GM18868 (cell line): ENCODE data around the gene RHOXF2B.
A peak's percentile ranks its signal among the peaks of the same experiment; 100 is the strongest.
"Not testable (repeated sequence)": the region's sequence is repeated elsewhere in the genome, so short reads cannot be mapped to it uniquely, and the experiment has no call there.

Experiments used
- ATAC-seq: cut with Tn5 transposase; IDR thresholded peaks from one replicate; pipeline ENCODE4 v1.9.1; 2021; ENCODE audit warnings: mild to moderate bottlenecking, moderate library complexity; ENCODE audit not compliant: unreplicated experiment

Gene RHOXF2B

DNA sequence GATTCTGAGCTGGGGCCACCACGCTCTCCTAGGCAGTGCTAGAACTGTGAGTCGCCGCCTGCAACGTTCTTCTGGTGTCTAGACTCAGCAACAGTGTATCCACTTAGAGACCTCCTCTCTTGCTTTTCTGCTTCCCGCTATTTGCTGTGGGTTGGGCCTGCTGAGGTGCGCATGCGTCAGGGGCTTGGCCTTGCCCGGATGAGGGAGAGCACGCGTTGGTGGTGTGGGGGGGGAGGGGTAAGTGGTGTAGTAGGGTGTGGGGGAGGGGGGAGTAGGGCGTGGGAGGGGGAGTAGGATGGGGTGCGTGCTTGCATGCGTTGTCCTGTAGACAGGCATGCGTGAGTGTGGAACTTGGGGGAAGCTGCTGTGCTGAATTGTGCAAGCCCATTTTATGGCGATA, at the start of gene RHOXF2B:
Gene RHOXF2B, minus strand, starts transcription at position 101 of the 400 bp plus-strand sequence. CDS start 138 bp downstream, outside the sequence.
- ATAC-seq = not testable (repeated sequence)

DNA sequence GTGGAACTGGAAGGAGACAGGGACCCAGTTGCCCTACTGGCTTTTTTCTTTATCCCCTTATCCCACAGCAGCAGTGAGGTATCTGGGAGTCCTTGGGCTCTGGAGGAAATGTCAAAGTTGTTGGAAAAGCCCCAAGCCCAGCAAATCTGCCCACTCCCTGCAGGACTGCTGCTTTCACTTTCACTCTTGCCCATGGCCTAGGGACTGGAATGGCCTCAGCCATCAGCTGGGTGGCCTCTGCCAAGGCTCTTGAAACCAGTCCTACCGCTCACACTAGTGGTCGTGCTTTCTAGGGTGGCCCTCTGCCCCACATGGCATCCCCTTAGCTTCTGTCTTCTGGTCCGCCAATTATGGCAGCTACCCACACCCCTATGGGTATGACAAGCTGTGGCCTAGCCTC, 48.0 kb upstream of the RHOXF2B start:
- no peak for ATAC-seq

DNA sequence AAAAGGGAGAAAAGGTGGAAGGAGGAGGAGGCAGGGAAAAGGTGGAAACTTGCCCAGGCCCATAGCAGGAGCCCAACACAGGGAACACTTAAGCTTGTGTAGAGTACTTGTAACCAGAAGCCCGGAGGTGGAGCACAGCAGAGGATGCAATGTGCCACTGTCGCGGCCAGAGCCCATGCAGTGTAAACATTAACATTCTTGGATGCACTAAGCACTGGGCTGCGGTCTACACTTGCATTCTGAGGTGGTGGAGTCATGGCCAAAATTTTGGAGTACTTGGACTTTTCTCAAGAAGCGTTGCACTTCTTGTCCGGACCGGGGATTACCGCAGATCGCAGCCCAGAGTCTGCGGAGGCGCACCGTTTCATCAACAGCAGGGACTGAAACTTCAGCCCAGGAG, 42.7 kb upstream of the RHOXF2B start:
- ATAC-seq = no peak

DNA sequence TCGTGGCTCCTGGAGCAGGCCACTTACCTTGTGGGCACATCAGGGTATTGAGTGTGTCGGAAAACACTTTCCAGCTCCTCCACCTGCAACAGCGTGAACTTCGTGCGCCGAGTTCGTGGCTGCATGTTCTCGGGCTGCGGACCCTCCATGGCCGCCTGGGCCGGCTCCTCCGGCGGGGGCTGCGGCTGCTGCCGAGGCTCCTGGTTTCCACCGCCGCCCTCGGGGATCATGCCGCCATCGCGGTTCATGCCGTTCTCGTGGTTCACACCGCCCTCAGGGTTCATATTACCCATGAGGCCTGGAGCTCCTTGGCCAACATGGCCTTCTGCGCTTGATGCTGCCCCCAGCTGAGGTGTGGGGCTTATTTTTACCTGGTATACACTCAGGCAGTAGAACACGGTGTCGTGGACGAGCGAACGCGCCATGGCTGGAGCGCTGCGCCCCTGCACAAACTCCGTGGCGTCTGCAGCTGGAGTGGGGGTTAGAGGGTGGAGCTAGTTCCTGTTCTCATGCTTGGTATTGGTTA, 38.0 kb upstream of the RHOXF2B start, which contains the start of gene RHOXF1:
Gene RHOXF1, minus strand, starts transcription at position 476 of the 526 bp plus-strand sequence. Its CDS starts 51 bp downstream, at position 425.
- no peak for ATAC-seq

DNA sequence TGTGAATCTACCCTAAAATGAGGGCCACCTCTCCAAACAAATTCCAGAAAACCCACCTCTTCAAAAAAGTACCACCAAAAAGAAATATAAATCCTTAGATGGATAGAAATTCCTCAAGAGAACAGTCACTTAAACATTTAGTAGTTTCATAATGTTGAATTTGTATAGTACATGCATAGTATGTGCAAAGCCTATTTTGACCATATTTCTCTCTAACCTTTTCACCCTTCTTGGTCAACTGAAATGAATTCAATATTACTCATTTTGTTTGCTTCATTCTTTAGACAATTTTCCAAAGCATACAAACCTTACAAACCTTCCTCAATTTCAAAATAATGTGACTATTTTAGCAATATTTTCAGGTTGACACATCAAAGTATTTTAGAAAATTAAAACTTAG, 34.1 kb upstream of the RHOXF2B start:
- no peak for ATAC-seq

DNA sequence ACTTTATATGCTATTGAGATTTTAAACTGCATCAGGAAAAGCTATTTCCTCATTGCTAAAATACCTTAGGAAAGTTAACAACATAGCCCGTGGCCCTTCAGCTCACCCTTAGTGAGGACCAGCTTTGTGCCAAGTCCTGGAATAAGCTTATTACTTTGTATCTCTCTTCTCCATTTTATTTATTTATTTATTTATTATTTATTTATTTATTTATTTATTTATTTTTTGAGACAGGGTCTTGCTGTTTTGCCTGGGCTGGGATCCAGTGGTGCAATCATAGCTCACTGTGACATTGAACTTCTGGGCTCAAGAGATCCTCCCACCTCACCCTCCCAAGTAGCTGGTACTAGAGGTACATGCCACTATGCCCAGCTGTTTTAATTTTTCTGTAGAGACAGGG, 31.9 kb upstream of the RHOXF2B start:
- ATAC-seq = no peak

DNA sequence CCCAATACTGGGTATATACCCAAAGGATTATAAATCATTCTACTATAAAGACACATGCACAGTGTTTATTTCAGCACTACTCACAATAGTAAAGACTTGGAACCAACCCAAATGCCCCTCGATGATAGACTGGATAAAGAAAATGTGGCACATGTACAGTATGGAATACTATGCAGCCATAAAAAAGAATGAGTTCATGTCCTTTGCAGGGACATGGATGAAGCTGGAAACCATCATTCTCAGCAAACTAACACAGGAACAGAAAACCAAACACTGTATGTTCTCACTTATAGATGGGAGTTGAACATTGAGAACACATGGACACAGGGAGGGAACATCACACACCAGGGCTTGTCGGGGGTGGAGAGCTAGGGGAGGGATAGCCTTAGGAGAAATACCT, 27.2 kb upstream of the RHOXF2B start:
- not testable (repeated sequence) for ATAC-seq

DNA sequence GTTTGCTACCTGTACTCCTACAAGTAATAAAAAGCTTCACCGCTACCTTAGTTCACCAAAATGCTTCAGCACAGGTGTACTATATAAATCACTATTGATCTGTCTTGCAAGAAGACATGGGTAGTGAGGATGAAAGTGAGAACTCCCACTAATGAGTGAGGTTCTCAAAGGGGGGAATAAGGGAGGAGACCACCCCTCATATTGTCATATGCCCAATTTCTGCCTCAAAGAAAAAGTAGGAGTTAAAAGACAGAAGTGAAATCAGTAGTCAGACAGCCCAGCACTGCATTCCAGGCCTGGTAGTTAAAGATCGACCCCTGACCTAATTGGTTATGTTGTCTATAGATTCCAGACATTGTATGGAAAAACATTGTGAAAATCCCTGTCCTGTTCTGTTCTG, 23.6 kb upstream of the RHOXF2B start:
- ATAC-seq = not testable (repeated sequence)

DNA sequence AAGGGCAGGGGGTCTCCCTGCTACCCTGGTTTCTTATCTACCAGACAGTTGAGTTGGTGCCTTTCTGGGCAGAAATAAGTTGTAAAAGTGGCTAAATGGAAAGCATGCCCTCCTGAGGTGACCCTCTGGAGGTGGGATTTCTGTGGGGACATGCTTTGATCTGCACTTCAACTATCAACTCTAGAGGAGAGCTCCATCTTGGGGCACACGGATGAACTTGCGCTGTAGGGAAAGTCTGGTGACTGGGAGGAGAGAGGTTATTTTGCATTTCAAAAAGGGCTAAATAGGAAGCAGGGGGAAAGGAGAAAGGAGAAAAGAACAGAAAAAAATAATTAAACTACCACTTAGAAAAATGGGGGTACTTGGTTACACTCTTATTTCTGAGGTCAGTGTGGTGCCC, 12.7 kb upstream of the RHOXF2B start:
- no peak for ATAC-seq

DNA sequence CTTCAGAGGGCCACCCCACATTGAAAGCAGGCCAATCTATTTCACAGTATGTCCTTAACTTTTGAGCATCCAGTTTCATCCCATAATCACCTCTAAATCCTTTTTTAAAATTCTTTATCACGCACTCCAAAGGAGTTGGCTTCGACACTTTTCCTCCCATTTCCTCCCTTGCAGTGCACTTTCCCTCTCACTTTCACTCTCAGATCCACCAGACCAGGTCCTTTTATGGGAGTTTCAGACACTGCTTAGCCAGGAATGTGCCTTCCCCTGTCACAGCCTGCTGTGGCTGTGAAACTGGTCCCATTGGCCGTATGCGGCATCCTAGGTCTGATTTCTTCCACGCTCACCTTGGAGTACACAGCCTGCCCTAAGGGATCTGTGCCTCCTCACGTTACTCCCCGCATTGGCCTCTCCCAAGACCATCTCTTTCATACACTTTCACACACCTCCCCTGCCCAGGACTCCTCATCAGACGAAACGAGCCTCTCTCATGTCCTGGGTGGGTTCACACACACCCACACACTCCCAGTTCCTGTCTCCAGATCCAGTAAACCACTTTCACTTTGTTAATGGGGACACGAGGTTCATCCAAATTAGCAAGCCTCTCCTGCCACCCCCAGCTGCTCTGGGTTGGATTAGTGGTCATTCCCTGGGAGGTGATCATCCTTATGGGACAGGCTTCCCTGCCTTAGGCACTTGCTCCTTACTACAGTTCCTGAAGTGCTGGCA, 10.0 kb upstream of the RHOXF2B start:
- ATAC-seq = no peak

DNA sequence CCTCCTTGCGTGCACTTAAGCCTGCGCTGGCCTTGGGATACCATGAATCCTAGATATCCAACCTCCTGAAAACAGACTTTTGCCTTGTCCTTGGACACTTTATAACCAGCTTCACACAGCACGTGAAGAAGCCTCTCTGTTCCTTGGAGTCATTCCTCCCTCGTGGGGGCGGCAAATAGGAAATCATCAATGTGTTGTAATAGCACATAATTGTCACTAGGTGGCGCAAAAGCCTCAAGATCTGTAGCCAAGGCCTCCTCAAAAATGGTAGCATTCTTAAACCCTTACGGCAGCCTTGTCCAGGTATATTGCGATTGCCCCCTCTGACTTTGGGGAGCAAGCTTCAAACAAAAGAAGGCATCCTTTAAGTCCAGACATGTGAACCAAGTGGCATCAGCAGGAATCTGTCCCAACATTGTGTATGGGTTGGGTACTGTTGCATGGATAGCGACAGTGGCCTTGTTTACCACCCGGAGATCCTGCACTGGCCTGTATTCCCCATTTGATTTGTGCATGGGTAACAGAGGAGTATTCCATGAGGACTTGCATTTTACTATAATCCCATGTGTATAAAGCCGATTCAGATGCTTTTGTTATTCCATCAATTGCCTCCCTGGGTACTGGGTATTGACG, 8.2 kb upstream of the RHOXF2B start:
- not testable (repeated sequence) for ATAC-seq

DNA sequence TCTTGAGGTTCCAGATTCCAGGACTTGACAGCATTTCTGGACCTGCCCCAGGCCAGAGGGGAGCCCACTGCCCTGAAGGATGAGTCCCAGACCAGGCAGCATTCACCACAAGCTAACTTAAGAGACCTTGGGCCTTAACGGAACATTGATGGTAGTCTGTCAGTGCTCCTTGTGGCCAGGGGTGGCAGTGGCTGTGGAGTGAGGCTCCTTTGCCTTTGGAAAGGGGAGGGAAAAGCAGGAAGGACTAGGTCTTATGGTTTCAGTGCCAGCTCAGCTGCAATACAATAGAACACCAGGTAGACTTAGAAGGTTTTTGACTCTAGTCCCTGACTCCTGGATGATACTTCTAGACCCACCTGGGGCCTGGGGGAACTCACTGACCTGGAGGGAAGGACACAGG, 11.3 kb downstream of the RHOXF2B start:
- ATAC-seq = not testable (repeated sequence)

DNA sequence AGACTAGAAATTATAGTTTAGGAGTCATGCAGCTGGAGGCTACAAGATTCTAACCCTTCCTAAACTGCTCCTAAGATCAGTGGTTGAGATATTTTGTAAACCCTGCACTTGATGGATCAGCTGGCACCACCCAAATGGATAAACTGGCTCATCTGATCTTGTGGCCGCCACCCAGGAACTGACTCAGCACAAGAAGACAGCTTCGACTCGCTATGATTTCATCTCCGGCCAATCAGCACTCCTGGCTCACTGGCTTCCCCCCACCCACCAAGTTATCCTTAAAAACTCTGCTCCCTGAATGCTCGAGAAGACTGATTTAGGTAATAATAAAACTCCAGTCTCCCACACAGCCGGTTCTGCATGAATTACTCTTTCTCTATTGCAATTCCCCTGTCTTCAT, 34.8 kb downstream of the RHOXF2B start:
- not testable (repeated sequence) for ATAC-seq

DNA sequence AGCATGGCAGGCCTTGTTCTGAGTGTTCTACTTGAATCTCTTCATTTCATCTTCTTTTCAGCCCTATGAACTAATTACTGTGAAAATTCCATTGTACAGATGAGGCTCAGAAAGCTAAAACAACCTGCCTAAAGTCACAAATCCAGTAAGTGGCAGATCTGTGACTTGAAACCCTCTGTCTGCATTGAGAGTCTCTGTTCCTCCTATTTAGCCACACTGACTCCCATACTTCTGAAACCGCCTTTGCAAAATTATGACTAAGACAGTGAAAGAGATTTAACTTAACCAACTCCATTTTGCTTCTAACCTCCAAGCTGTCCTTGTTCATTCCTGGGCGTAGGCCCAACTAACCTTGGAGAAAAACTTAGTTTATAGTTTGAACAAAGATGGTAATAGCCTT, 35.2 kb downstream of the RHOXF2B start:
- ATAC-seq = peak; percentile 97

DNA sequence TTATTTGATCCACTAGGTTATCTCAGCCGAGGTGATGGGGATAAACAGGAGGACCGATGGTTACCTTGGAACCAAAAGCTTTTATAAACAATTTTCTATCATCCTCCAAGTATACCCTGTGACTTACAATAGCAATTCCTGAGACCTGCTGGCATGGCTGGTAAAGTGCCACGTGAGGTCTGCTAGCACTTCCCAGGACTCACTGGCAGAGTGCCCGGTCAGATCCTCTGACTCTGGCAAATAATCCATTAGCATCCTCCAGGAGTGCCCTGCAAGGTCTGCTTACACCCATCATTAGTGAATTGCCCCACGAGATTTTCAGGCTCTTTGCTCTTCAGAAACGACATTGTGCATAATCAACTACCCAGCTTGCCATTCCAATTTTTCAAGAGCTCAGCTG, 37.3 kb downstream of the RHOXF2B start:
- not testable (repeated sequence) for ATAC-seq

DNA sequence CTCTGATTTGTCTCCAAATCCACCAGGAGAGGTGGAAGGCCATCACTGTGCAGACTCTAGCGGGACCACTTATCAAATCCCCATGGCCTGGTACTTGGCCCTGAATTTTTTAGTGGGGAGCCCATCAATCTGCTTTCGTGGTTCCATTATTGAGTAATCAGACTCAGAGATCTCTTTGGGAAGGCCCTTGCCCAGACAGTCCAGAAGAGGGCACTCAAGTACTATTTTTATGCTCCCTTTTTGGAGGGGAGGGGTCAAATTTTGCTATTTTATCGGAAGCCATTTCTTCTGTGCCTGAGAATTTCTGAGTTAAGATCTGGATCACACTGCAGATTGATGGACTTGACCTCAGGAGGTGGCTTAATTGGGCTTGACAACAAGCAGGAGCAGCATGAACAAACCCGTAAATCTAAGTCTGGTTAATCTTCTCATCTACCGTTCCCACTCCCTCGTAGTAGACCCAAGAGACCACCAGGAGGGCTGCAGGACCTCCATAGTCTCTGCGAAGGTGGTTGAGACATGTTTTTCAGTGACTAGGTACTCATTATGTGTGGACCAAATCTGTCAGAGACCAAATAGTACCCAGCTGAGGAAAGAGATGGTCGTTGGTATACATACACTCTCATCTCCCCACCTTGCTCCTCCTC, 38.3 kb downstream of the RHOXF2B start:
- not testable (repeated sequence) for ATAC-seq

DNA sequence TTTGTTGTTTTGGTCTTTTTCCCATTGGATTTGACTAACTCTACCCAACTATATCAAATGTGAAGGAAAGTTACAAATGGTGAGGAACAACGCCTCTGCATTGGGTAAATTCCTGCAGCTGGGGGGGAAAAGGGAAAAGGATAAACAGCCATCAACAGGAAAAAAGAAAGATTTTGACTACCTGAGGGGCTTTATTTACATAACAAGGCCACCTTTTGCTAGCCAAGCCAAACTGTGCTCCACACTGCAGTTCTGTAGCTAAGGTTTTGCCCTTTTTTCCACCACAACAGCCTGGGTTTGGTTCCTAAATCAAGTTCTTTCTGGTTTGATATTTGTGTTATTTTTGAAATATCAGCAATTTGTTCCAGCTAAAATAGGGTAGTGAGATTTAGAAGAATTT, 40.8 kb downstream of the RHOXF2B start:
- ATAC-seq = no peak

DNA sequence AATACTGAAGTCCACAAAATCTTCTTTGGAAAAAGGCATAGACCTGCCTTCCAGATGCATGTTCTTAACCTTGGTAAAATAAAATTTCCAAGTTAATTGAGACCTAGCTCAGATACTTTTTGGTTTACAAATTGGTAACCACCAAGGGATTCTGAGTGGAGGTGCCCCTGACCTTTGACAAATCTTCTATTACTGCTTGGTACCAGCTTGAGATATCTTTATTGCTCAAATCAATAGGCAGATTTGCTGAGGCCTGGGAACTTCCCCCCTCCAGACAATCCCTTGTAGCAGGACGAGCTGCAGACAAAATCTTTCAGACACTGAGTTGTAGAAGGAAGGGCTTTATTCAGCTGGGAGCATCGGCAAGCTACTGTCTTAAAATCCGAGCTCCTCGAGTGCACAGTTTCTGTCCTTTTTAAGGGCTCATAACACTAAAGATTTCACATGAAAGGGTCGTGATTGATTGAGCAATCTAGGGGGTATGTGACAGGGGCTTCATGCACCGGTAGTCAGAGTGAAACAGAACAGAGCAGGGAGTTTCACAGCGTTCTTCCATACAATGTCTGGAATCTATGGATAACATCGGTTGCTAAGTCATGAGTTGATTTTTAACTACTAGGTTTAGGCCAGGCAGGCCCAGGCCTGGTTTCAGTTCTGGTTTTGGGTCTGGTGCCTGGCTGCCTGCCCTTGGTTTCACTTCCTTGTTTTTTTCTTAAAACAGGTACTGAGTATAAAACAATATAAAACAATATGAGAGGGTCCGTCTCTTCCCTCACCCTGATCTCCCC, 41.8 kb downstream of the RHOXF2B start:
- ATAC-seq = peak; percentile 94

DNA sequence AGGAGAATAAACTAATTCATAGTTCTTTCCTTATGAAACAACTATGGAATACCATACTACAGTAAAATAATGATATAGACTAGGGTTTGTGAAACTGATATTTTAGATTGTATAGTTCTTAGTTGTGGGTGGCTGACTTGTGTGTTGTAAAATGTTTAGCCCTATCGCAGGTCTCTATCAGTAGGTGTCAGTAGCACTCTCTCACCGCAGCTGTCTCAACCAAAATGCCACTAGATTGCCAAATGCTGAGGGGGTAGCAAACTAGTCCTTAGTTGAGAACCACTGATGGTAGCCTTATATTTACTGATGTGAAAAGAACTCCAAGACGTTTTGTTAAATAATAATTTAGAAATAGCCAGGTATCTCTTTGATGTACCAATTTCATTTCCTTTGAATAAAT, 48.1 kb downstream of the RHOXF2B start:
- ATAC-seq = no peak

DNA sequence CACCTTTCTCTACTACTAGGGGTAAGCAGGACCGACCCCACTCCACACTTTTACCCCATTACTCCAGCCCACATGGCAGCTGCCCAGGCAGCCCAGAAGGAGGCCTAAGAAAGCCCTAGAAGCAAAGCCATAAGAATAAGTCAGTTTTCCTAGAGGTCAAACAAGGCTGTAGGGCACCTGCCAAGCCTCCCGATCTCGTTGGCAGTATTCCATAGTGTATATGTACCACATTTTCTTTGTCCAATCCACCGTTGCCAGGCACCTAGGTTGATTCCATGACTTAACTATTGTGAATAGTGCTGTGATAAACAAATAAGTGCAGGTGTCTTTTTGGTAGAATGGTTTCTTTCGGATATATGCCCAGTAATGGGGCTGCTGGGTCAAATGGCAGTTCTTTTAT, 54.2 kb downstream of the RHOXF2B start:
- ATAC-seq = no peak

DNA sequence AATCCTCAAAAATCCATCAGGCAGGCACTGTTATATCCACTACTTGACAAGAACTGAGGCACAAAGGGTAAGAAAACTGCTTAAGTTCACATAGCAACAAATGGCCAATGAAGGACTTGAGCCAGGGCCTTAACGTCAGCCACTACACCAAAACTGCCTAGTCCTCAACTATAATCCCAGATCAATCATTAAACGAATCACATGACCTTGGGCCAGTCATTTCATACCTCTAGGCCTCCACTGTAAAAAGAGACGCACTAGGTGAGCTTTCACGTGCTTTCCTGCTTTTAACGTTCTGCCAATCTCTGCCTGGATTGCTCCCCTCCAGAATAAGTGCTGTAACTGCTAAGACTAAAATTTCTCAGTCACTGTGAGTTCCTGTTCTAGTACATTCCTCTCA, 54.7 kb downstream of the RHOXF2B start:
- ATAC-seq = no peak
